OCI-LY7 (cell line): ENCODE results near the gene VPS37B. TPM values are rescaled to one million over a fixed set of nuclear protein-coding genes. Genes with fewer than 3 reads are reported as not detected.

Experiments used
- BruUV-seq: library from RNA; stranded (reverse); fragments of 400-500 nt; replicated peaks from 2 replicates; lab custom pipeline; 2021; lab: Mats Ljungman, UMichigan
- CTCF ChIA-PET: fragments of 300-600 bp; sonication (Branson Sonifier 250); formaldehyde crosslinking; loops from one replicate; lab custom pipeline; 2022; ENCODE audit warnings: antibody characterized with exemption; ENCODE audit not compliant: unreplicated experiment; lab: Charles Lee
- POLR2A ChIA-PET: fragments of 300-600 bp; sonication (Branson Sonifier 250); formaldehyde crosslinking; loops from one replicate; lab custom pipeline; 2022; ENCODE audit warnings: antibody characterized with exemption; lab: Charles Lee
- DNase-seq: peaks from one replicate; pipeline ENCODE4 v3.0.0-alpha.2; 2015; ENCODE audit warnings: low spot score
- H2AFZ ChIP-seq: fragments of 200-600 bp; sonication (generic), shearing (Covaris generic); 2 replicates; pipeline ENCODE4 v1.6.1; 2014; ENCODE audit warnings: mild to moderate bottlenecking, antibody characterized with exemption, low read length, moderate library complexity
- H3K27ac ChIP-seq: fragments of 200-600 bp; sonication (generic); 2 replicates; pipeline ENCODE4 v1.5.1; 2014; ENCODE audit warnings: mixed run types, low read depth, mild to moderate bottlenecking, moderate library complexity, low read length, inconsistent platforms; ENCODE audit not compliant: poor library complexity, severe bottlenecking
- H3K36me3 ChIP-seq: fragments of 200-600 bp; sonication (generic); 2 replicates; pipeline ENCODE4 v1.6.1; 2014; ENCODE audit warnings: mild to moderate bottlenecking, antibody characterized with exemption, low read length, moderate library complexity, mixed read lengths; ENCODE audit not compliant: insufficient read depth
- H3K4me1 ChIP-seq: fragments of 200-600 bp; sonication (generic); 2 replicates; pipeline ENCODE4 v1.5.1; 2014; ENCODE audit warnings: mild to moderate bottlenecking, low read length; ENCODE audit not compliant: insufficient read depth, poor library complexity, severe bottlenecking
- H3K4me2 ChIP-seq: fragments of 200-600 bp; sonication (generic); 2 replicates; pipeline ENCODE4 v1.6.1; 2014; ENCODE audit warnings: mild to moderate bottlenecking, low read length
- H3K4me3 ChIP-seq: fragments of 200-600 bp; sonication (generic); 2 replicates; pipeline ENCODE4 v1.5.1; 2014; ENCODE audit warnings: mild to moderate bottlenecking, low read depth, low read length; ENCODE audit not compliant: poor library complexity, severe bottlenecking
- H3K79me2 ChIP-seq: fragments of 200-600 bp; sonication (generic); 2 replicates; pipeline ENCODE4 v1.6.1; 2016; ENCODE audit warnings: low read depth, mild to moderate bottlenecking, low read length, moderate library complexity, mixed read lengths; ENCODE audit not compliant: insufficient read depth
- H3K9me2 ChIP-seq: fragments of 200-600 bp; sonication (generic); 2 replicates; pipeline ENCODE4 v1.6.1; 2016; ENCODE audit warnings: mild to moderate bottlenecking, low read length, mixed read lengths; ENCODE audit not compliant: insufficient read depth
- H3K9me3 ChIP-seq: fragments of 200-600 bp; sonication (generic); 2 replicates; pipeline ENCODE4 v1.6.1; 2014; ENCODE audit warnings: mild to moderate bottlenecking, mixed run types, low read length, mixed read lengths
- H4K20me1 ChIP-seq: fragments of 200-600 bp; sonication (generic); 2 replicates; pipeline ENCODE4 v1.6.1; 2014; ENCODE audit warnings: mild to moderate bottlenecking, antibody characterized with exemption, low read length, moderate library complexity, mixed read lengths; ENCODE audit not compliant: insufficient read depth
- EZH2phosphoT487 ChIP-seq: fragments of 200-600 bp; sonication (generic); IDR thresholded peaks from 2 replicates; pipeline ENCODE4 v1.6.1; 2018; ENCODE audit warnings: low read depth, borderline replicate concordance, mild to moderate bottlenecking, mixed run types, antibody characterized with exemption, low read length, moderate library complexity, mixed read lengths
- intact Hi-C: fragments of 100-400 bp; cut with micrococcal nuclease; formaldehyde crosslinking; loops from one replicate; pipeline ENCODE4 v1.10.0; 2022; ENCODE audit not compliant: unreplicated experiment
- total RNA-seq, 2 experiments: library from RNA; depleted of rRNA in 1 of 2; stranded (reverse); fragments of >200 nt in 1 of 2; shearing (Covaris generic) in 1 of 2; gene quantifications; 2 replicates each; pipeline ENCODE4 v1.2.3, GENCODE V29; 2014 to 2022
- TF ChIP-seq, protein P1 (sequence below): fragments of 200-600 bp; sonication (generic); conservative IDR thresholded peaks from 2 replicates; pipeline ENCODE4 v1.5.1; 2014; ENCODE audit warnings: mild to moderate bottlenecking, antibody characterized with exemption, low read length, moderate library complexity, mixed read lengths

Gene VPS37B
- total RNA-seq, 2 experiments from 2014 or later: 1.7 to 2.5 TPM

DNA sequence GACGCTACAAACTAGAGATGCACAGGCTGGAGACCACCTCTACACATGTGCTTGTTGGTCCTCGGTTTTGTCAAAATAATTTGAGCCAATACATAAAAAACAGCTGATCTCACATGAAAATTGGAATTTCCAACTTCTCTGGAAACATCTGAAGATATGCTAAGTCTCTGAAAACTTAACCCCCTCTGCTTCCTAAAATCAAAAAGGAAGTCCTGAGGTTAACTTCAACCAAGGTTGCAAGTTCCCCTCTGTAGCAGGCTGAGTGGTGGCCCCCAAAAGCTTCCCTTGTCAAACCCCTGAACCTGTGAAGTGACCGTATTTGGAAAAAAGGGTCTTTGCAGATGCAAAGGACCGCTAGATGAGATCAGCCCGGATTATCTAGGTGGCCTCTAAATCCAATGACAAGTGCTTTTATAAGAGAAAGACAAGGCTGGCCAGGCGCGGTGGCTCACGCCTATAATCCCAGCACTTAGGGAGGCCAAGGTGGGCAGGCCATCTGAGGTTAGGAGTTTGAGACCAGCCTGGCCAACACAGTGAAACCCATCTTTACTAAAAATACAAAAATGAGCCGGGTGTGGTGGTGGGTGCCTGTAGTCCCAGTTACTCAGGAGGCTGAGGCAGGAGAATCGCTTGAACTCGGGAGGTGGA is 32.0 kb upstream of the VPS37B start:
- intact Hi-C loops: no loop called here
- Histone ChIP-seq H3K4me1 (peaks cover 10% of the 10 kb centered on the region), H3K36me3 (no peaks in the 10 kb centered on the region), H4K20me1 (no peaks in the 10 kb centered on the region), H3K4me2 (no peak overlapping the region), H3K4me3 (no peak overlapping the region), H3K27ac (no peak overlapping the region), H3K79me2 (no peaks in the 10 kb centered on the region), H3K9me3 (no peaks in the 10 kb centered on the region), H2AFZ (no peak overlapping the region), H3K9me2 (no peaks in the 10 kb centered on the region)
- POLR2A ChIA-PET: interaction anchor here (1.1 kb wide), 1 partner anchor 10 kb away, joined by 3 read pairs; no protein-coding TSS in a partner anchor
- CTCF ChIA-PET: no interaction called here
- no TSS peak for BruUV-seq
- TF ChIP-seq, protein P1, sequence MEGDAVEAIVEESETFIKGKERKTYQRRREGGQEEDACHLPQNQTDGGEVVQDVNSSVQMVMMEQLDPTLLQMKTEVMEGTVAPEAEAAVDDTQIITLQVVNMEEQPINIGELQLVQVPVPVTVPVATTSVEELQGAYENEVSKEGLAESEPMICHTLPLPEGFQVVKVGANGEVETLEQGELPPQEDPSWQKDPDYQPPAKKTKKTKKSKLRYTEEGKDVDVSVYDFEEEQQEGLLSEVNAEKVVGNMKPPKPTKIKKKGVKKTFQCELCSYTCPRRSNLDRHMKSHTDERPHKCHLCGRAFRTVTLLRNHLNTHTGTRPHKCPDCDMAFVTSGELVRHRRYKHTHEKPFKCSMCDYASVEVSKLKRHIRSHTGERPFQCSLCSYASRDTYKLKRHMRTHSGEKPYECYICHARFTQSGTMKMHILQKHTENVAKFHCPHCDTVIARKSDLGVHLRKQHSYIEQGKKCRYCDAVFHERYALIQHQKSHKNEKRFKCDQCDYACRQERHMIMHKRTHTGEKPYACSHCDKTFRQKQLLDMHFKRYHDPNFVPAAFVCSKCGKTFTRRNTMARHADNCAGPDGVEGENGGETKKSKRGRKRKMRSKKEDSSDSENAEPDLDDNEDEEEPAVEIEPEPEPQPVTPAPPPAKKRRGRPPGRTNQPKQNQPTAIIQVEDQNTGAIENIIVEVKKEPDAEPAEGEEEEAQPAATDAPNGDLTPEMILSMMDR: no peak
- no peak for TF ChIP-seq EZH2phosphoT487
- no peak for DNase-seq

DNA sequence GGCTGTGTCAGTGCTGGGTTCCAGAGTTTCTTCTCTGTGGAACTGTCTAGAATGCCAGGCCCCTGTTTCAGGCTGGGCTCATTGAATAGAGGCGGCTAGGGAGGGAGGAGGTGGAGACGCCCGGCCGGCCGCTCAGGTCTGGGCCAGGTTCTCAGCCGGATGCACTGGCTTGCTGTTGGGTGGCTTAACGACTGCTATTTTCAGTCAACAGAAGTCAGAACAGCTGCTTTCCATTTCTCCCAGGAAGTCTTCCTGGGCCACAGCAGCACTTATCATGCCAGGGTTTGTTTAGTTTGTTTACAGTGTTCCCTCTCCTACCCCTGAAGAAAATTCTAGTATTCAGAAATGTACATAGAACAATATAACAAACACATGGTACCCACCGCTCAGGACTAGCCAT is 26.0 kb upstream of the VPS37B start:
- Histone ChIP-seq H3K4me3 (no peak overlapping the region), H3K4me1 (peaks cover 3% of the 10 kb centered on the region), H3K9me2 (no peaks in the 10 kb centered on the region), H3K27ac (no peak overlapping the region), H3K4me2 (no peak overlapping the region), H4K20me1 (no peaks in the 10 kb centered on the region), H3K9me3 (no peaks in the 10 kb centered on the region), H3K36me3 (no peaks in the 10 kb centered on the region), H2AFZ (no peak overlapping the region), H3K79me2 (no peaks in the 10 kb centered on the region)
- intact Hi-C loops: no loop called here
- no peak for TF ChIP-seq EZH2phosphoT487
- TF ChIP-seq, protein P1: no peak
- ChIA-PET POLR2A (no interaction called here), CTCF (no interaction called here)
- DNase-seq: no peak
- BruUV-seq: no TSS peak

GRCh38 chr12:122920687-122921086 is 24.8 kb upstream of the VPS37B start:
- Histone ChIP-seq H2AFZ (no peak overlapping the region), H4K20me1 (no peaks in the 10 kb centered on the region), H3K9me2 (no peaks in the 10 kb centered on the region), H3K27ac (no peak overlapping the region), H3K79me2 (no peaks in the 10 kb centered on the region), H3K9me3 (no peaks in the 10 kb centered on the region), H3K4me2 (no peak overlapping the region), H3K4me1 (no peaks in the 10 kb centered on the region), H3K36me3 (no peaks in the 10 kb centered on the region), H3K4me3 (no peak overlapping the region)
- no TSS peak for BruUV-seq
- CTCF ChIA-PET: no interaction called here
- TF ChIP-seq, protein P1: no peak
- no peak for TF ChIP-seq EZH2phosphoT487
- intact Hi-C loops: no loop called here
- no peak for DNase-seq
- POLR2A ChIA-PET: no interaction called here
